ENCODE results near the gene MRPS24.

The MRPS24 gene

DNA sequence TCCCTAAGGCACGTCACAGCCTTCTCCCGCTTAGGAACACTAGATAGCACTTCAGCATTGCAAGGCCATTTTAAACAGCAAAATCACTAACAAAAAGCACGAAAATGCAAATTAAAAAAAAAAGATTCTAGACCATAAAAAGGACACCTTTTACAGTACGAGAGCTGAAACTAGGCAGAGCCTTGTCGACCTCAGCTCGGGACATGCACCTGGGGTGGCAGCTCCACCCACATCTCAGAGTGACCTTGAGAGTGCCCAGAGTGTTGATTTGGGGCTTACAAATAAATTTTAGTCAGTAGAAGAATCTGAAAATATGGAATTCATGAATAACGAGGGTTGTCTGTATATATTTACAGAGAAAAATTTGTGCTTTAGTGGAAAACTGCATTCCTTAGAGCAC, 1.1 kb downstream of the MRPS24 start:
- Histone ChIP-seq H3K27ac (ENCODE audit: low read depth in 2 of 2, low read length in 2 of 2) (no peak overlapping the region), H3K27me3 (ENCODE audit: control insufficient read depth in 2 of 2, insufficient read depth in 2 of 2, low read length in 2 of 2) (no peaks in the 10 kb centered on the region), H3K4me3 (ENCODE audit: low read length in 2 of 2) (peak overlapping the region; percentile 82 to 90), H3K9me3 (ENCODE audit: control insufficient read depth in 2 of 2, low read length in 2 of 2) (no peaks in the 10 kb centered on the region), H3K9ac (ENCODE audit: low read depth in 1 of 2, low read length in 2 of 2) (peak overlapping the region in 1 of 2 donors; percentile 69), H3K36me3 (ENCODE audit: control insufficient read depth in 2 of 2, insufficient read depth in 2 of 2, low read length in 2 of 2) (peaks cover 13 to 14% of the 10 kb centered on the region in 2 donors), H3K4me1 (ENCODE audit: control insufficient read depth in 2 of 2, insufficient read depth in 2 of 2, low read length in 2 of 2) (peaks cover 17 to 20% of the 10 kb centered on the region in 2 donors)

DNA sequence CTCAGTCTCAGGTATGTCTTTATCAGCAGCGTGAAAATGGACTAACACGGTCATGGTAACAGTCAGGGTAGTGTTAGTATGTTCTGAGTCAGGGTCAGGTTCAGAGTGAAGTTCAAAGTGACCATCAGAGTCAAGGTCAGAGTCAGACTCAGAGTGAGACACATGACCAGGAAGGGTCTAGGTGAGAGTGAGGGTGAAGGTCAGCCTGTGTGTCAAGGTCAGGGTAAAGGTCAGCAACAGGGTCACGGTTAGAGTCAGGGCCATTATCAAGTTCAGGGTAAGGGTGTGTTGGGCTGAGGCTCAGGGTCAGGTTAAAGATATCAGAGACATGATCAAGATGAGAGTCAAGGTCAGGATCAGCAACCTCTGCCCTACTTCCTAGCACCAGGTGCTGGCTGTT, 4.0 kb downstream of the MRPS24 start:
- Histone ChIP-seq H3K27ac (ENCODE audit: low read depth in 2 of 2, low read length in 2 of 2) (no peak overlapping the region), H3K9ac (ENCODE audit: low read depth in 1 of 2, low read length in 2 of 2) (no peak overlapping the region), H3K4me1 (ENCODE audit: control insufficient read depth in 2 of 2, insufficient read depth in 2 of 2, low read length in 2 of 2) (peaks cover 8 to 13% of the 10 kb centered on the region in 2 donors), H3K4me3 (ENCODE audit: low read length in 2 of 2) (no peak overlapping the region), H3K36me3 (ENCODE audit: control insufficient read depth in 2 of 2, insufficient read depth in 2 of 2, low read length in 2 of 2) (peaks cover 13 to 14% of the 10 kb centered on the region in 2 donors), H3K27me3 (ENCODE audit: control insufficient read depth in 2 of 2, insufficient read depth in 2 of 2, low read length in 2 of 2) (no peaks in the 10 kb centered on the region), H3K9me3 (ENCODE audit: control insufficient read depth in 2 of 2, low read length in 2 of 2) (no peaks in the 10 kb centered on the region)

DNA sequence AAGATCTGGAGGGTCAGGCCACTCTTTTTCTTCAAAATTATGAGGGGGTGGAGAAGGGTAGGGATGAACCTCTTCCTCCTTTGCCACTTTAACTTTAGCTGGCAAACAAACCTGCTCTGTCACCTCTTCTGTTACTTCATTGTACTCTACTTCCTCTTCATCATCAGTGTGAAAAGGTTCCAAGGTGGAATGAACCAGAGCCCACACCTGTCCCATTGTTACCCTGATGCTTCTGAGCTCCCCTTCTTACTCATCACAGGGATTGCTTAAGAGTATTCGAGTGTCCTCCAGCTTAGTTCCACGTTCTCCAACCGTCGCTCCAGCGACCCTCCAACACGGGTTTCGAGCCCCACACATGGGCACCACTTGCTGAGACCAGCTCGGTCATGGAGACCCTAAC, 5.2 kb downstream of the MRPS24 start:
- H3K9ac ChIP-seq (ENCODE audit: low read depth in 1 of 2, low read length in 2 of 2) = no peak overlapping the region
- H3K27ac ChIP-seq (ENCODE audit: low read depth in 2 of 2, low read length in 2 of 2) = no peak overlapping the region
- no peaks in the 10 kb centered on the region for H3K27me3 ChIP-seq (ENCODE audit: control insufficient read depth in 2 of 2, insufficient read depth in 2 of 2, low read length in 2 of 2)
- peaks cover 3 to 9% of the 10 kb centered on the region in 2 donors for H3K4me1 ChIP-seq (ENCODE audit: control insufficient read depth in 2 of 2, insufficient read depth in 2 of 2, low read length in 2 of 2)
- H3K9me3 ChIP-seq (ENCODE audit: control insufficient read depth in 2 of 2, low read length in 2 of 2) = no peaks in the 10 kb centered on the region
- no peak overlapping the region for H3K4me3 ChIP-seq (ENCODE audit: low read length in 2 of 2)
- peaks cover 13 to 14% of the 10 kb centered on the region in 2 donors for H3K36me3 ChIP-seq (ENCODE audit: control insufficient read depth in 2 of 2, insufficient read depth in 2 of 2, low read length in 2 of 2)

DNA sequence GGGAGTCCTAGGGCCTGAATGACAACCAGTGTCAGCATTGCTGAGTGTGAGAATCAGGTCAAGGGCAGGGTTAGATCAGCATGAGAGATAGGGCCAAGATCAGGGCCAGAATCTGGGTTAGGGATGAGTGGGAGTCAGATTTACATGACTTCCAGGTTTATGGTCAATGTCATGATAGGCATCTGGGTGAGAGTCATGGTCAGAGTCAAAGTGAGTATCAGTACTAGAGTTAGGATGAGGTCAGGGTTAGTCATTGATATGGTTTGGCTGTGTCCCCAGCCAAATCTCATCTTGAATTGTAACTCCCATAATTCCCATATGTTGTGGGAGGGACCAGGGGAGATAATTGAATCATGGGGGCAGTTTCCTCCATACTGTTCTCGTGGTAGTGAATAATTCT, 12.3 kb downstream of the MRPS24 start:
- Histone ChIP-seq H3K27me3 (ENCODE audit: control insufficient read depth in 2 of 2, insufficient read depth in 2 of 2, low read length in 2 of 2) (no peaks in the 10 kb centered on the region), H3K36me3 (ENCODE audit: control insufficient read depth in 2 of 2, insufficient read depth in 2 of 2, low read length in 2 of 2) (no peaks in the 10 kb centered on the region), H3K4me1 (ENCODE audit: control insufficient read depth in 2 of 2, insufficient read depth in 2 of 2, low read length in 2 of 2) (no peaks in the 10 kb centered on the region), H3K9ac (ENCODE audit: low read depth in 1 of 2, low read length in 2 of 2) (no peak overlapping the region), H3K9me3 (ENCODE audit: control insufficient read depth in 2 of 2, low read length in 2 of 2) (no peaks in the 10 kb centered on the region), H3K4me3 (ENCODE audit: low read length in 2 of 2) (no peak overlapping the region), H3K27ac (ENCODE audit: low read depth in 2 of 2, low read length in 2 of 2) (no peak overlapping the region)

DNA sequence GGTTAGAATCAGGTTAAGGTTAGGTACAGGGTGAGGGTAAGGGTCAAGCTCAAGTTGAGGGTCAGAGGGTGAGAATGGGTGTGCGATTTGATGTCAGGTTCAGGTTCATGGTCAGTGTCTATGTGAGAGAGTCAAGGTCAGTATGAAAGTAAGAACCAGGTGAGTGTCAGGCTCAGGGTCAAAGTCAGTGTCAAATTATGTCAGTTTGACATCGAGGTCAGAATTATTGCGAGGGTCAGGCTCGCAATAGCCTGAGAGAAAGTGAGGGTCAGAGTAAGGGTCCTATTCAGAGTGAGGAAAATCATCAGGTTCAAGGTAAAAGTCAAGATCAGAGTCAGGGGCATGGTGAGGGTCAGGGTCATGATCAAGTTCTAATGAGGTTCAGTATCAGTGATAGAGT, 13.0 kb downstream of the MRPS24 start:
- Histone ChIP-seq H3K4me1 (ENCODE audit: control insufficient read depth in 2 of 2, insufficient read depth in 2 of 2, low read length in 2 of 2) (no peaks in the 10 kb centered on the region), H3K36me3 (ENCODE audit: control insufficient read depth in 2 of 2, insufficient read depth in 2 of 2, low read length in 2 of 2) (no peaks in the 10 kb centered on the region), H3K27me3 (ENCODE audit: control insufficient read depth in 2 of 2, insufficient read depth in 2 of 2, low read length in 2 of 2) (no peaks in the 10 kb centered on the region), H3K4me3 (ENCODE audit: low read length in 2 of 2) (no peak overlapping the region), H3K9me3 (ENCODE audit: control insufficient read depth in 2 of 2, low read length in 2 of 2) (no peaks in the 10 kb centered on the region), H3K9ac (ENCODE audit: low read depth in 1 of 2, low read length in 2 of 2) (no peak overlapping the region), H3K27ac (ENCODE audit: low read depth in 2 of 2, low read length in 2 of 2) (no peak overlapping the region)

DNA sequence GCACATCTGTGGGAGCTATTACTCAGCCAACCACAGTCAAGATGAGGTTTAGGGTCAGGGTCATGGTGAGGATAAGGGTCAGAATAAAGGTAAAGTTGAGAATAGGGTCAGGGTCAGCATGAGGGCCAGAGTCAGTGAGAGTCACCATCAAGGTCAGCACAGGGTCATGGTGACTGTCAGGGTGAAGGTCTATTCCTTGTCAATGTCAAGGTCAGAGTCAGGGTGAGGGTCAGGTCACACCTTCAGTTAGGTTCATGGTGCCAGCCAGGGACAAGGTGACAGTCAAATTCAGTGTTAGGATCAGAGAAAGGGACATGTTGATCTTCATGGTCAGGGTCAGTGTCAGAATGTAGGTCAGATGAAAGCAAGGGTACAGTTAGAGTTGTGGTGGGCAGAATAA, 14.1 kb downstream of the MRPS24 start:
- H3K27me3 ChIP-seq (ENCODE audit: control insufficient read depth in 2 of 2, insufficient read depth in 2 of 2, low read length in 2 of 2) = no peaks in the 10 kb centered on the region
- no peaks in the 10 kb centered on the region for H3K36me3 ChIP-seq (ENCODE audit: control insufficient read depth in 2 of 2, insufficient read depth in 2 of 2, low read length in 2 of 2)
- no peak overlapping the region for H3K9ac ChIP-seq (ENCODE audit: low read depth in 1 of 2, low read length in 2 of 2)
- H3K27ac ChIP-seq (ENCODE audit: low read depth in 2 of 2, low read length in 2 of 2) = no peak overlapping the region
- no peaks in the 10 kb centered on the region for H3K9me3 ChIP-seq (ENCODE audit: control insufficient read depth in 2 of 2, low read length in 2 of 2)
- no peak overlapping the region for H3K4me3 ChIP-seq (ENCODE audit: low read length in 2 of 2)
- no peaks in the 10 kb centered on the region for H3K4me1 ChIP-seq (ENCODE audit: control insufficient read depth in 2 of 2, insufficient read depth in 2 of 2, low read length in 2 of 2)

DNA sequence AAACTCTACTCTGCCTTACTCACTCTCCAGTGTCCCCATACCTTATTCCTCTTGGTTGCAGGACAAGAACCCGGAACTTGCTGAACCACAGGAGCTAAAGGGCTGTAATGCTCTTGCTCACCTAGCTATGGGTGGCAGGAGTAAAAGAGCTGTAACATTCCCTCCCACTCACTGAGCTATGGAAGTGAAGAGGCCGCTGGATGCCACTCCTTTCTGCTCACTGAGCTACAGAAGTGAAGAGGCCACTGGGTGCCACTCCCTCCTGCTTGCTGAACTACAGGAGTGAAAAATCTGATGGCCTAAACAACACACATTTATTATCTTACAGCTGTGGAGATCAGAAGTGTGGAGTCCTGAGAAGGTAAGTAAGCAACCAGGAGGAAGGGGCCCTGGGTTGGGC, 17.5 kb downstream of the MRPS24 start:
- Histone ChIP-seq H3K4me1 (ENCODE audit: control insufficient read depth in 2 of 2, insufficient read depth in 2 of 2, low read length in 2 of 2) (no peaks in the 10 kb centered on the region), H3K4me3 (ENCODE audit: low read length in 2 of 2) (no peak overlapping the region), H3K9me3 (ENCODE audit: control insufficient read depth in 2 of 2, low read length in 2 of 2) (no peaks in the 10 kb centered on the region), H3K9ac (ENCODE audit: low read depth in 1 of 2, low read length in 2 of 2) (no peak overlapping the region), H3K27me3 (ENCODE audit: control insufficient read depth in 2 of 2, insufficient read depth in 2 of 2, low read length in 2 of 2) (no peaks in the 10 kb centered on the region), H3K36me3 (ENCODE audit: control insufficient read depth in 2 of 2, insufficient read depth in 2 of 2, low read length in 2 of 2) (no peaks in the 10 kb centered on the region), H3K27ac (ENCODE audit: low read depth in 2 of 2, low read length in 2 of 2) (no peak overlapping the region)

DNA sequence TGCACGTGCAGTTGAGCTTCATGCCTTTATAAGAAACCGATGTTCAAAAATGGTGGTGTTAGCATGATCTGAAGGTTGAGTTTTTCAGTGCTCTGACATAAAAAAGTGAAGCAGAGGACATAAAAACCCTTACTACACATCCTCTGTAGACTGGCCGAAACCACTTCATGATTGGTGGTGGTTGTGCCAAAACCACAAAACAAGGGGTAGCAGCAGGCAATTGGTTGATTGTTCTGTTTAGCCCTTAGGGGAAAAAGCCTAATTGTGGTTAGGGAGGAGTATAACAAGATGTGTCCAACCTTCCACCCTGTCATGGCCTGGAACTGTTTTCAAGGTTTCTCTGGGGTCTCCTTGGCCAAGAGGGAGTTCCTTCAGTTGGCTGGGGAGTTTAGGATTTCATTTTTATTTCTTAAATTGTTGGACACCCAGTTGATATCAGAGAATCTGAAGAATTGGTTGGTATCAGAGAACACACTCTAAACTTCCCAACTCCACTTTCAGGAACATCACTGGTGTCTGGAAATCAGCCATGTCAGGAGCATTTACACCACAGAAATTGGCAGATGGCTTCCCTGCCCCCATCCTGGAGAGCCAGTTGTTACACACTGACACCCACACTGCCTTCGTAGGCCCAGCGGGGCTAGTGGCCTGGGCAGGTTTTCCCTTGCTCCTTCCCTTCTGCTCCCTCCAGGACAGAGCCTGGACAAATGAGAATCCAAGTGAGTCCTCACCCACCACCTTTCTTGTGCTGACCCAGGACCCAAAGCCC, 18.8 kb downstream of the MRPS24 start:
- no peaks in the 10 kb centered on the region for H3K27me3 ChIP-seq (ENCODE audit: control insufficient read depth in 2 of 2, insufficient read depth in 2 of 2, low read length in 2 of 2)
- H3K9me3 ChIP-seq (ENCODE audit: control insufficient read depth in 2 of 2, low read length in 2 of 2) = no peaks in the 10 kb centered on the region
- H3K27ac ChIP-seq (ENCODE audit: low read depth in 2 of 2, low read length in 2 of 2) = no peak overlapping the region
- no peaks in the 10 kb centered on the region for H3K36me3 ChIP-seq (ENCODE audit: control insufficient read depth in 2 of 2, insufficient read depth in 2 of 2, low read length in 2 of 2)
- no peak overlapping the region for H3K9ac ChIP-seq (ENCODE audit: low read depth in 1 of 2, low read length in 2 of 2)
- no peaks in the 10 kb centered on the region for H3K4me1 ChIP-seq (ENCODE audit: control insufficient read depth in 2 of 2, insufficient read depth in 2 of 2, low read length in 2 of 2)
- H3K4me3 ChIP-seq (ENCODE audit: low read length in 2 of 2) = no peak overlapping the region

DNA sequence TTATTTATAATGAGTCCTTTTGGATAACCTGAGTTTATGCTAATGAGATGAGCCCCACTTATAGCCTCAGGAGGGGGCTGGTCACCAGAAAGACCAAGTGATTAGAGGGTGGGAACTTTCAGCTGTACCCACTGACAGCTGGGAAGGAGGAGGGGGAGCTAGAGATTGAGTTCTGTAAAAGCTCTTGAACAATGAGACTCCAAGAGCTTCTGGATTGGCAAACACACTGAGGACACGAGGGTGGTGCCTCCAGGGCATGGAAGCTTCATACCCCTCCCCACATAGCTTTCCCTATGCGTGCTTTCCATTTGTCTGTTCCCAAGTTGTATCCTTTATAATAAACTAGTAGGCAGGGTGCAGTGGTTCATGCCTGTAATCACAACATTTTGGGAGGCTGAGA, 20.3 kb downstream of the MRPS24 start:
- Histone ChIP-seq H3K4me3 (ENCODE audit: low read length in 2 of 2) (no peak overlapping the region), H3K27ac (ENCODE audit: low read depth in 2 of 2, low read length in 2 of 2) (no peak overlapping the region), H3K9me3 (ENCODE audit: control insufficient read depth in 2 of 2, low read length in 2 of 2) (no peaks in the 10 kb centered on the region), H3K27me3 (ENCODE audit: control insufficient read depth in 2 of 2, insufficient read depth in 2 of 2, low read length in 2 of 2) (no peaks in the 10 kb centered on the region), H3K36me3 (ENCODE audit: control insufficient read depth in 2 of 2, insufficient read depth in 2 of 2, low read length in 2 of 2) (no peaks in the 10 kb centered on the region), H3K4me1 (ENCODE audit: control insufficient read depth in 2 of 2, insufficient read depth in 2 of 2, low read length in 2 of 2) (no peaks in the 10 kb centered on the region), H3K9ac (ENCODE audit: low read depth in 1 of 2, low read length in 2 of 2) (no peak overlapping the region)

DNA sequence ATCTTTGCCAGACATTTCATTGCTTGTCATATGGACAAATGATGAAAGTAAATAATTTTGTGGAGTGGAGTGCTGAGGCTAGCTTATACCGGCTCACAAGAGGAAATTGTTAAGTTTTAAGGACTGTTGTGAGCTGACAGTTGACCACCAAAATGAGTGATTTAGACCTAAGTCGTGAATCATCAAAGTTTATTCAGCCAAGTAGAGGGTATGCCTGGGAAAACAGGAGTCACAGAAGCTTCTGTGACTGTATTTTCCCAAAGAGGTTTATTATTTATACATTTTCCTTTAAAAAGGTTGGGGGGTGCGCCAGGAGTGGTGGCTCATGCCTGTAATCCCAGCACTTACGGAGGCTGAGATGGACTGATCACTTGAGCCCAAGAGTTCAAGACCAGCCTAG, 21.8 kb downstream of the MRPS24 start:
- Histone ChIP-seq H3K4me3 (ENCODE audit: low read length in 2 of 2) (no peak overlapping the region), H3K4me1 (ENCODE audit: control insufficient read depth in 2 of 2, insufficient read depth in 2 of 2, low read length in 2 of 2) (no peaks in the 10 kb centered on the region), H3K27me3 (ENCODE audit: control insufficient read depth in 2 of 2, insufficient read depth in 2 of 2, low read length in 2 of 2) (no peaks in the 10 kb centered on the region), H3K9ac (ENCODE audit: low read depth in 1 of 2, low read length in 2 of 2) (no peak overlapping the region), H3K36me3 (ENCODE audit: control insufficient read depth in 2 of 2, insufficient read depth in 2 of 2, low read length in 2 of 2) (no peaks in the 10 kb centered on the region), H3K9me3 (ENCODE audit: control insufficient read depth in 2 of 2, low read length in 2 of 2) (no peaks in the 10 kb centered on the region), H3K27ac (ENCODE audit: low read depth in 2 of 2, low read length in 2 of 2) (no peak overlapping the region)

Data from mucosa of rectum (tissue), 2 donors.